ENCODE data around the gene HOXA3. TPM values are rescaled to one million over a fixed set of nuclear protein-coding genes. Genes with fewer than 3 reads are reported as not detected.

Gene HOXA3
- total and polyA plus RNA-seq, 5 donors: 0.28 to 1.3 (median 0.51) TPM

GRCh38 chr7:27194686-27195379 lies 42.5 kb upstream of the HOXA3 start:
- Histone ChIP-seq H3K4me1 (ENCODE audit: control insufficient read depth, insufficient read depth, low read length) (peaks cover 3% of the 10 kb centered on the region), H3K27ac (ENCODE audit: low read length) (no peak overlapping the region), H3K9me3 (ENCODE audit: control insufficient read depth, low read length) (no peaks in the 10 kb centered on the region), H3K27me3 (ENCODE audit: control insufficient read depth, insufficient read depth) (no peaks in the 10 kb centered on the region), H3K4me3 (ENCODE audit: low read length) (no peak overlapping the region)
- DNase-seq (no peak), ATAC-seq (no peak)
- intact Hi-C loops (cut with DNase I): loop anchor here in 2 of 4 donors (5.0 to 10.0 kb wide), 6 partner anchors 382 to 900 kb away; no protein-coding TSS in a partner anchor
- WGBS: 29% methylated on average over 9 of the region's 9 CpGs

DNA sequence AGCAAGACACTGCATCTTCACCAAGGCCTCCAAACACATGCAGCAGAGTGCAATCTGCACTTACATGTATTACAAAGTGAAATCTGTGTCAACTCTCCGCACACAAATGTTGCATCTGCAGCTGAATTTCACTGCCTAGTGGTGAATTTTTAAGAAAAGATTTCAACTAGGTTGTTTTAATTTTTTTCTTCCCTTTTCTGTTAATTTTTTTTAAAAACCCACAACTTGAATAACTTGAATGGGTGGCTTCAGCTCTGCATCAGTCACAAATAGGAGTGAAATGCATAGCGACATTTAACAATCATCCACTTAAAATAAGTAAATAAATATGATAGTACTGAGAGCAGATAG lies 41.6 kb upstream of the HOXA3 start:
- no peaks in the 10 kb centered on the region for H3K9me3 ChIP-seq (ENCODE audit: control insufficient read depth, low read length)
- intact Hi-C loops (cut with DNase I): loop anchor here in 2 of 4 donors (10.0 kb wide), 3 partner anchors 731 to 901 kb away; no protein-coding TSS in a partner anchor
- no peak overlapping the region for H3K27ac ChIP-seq (ENCODE audit: low read length)
- no peak overlapping the region for H3K4me3 ChIP-seq (ENCODE audit: low read length)
- WGBS: 41% methylated on average over 2 of the region's 2 CpGs
- H3K27me3 ChIP-seq (ENCODE audit: control insufficient read depth, insufficient read depth): no peaks in the 10 kb centered on the region
- H3K4me1 ChIP-seq (ENCODE audit: control insufficient read depth, insufficient read depth, low read length): peaks cover 3% of the 10 kb centered on the region
- ATAC-seq (no peak), DNase-seq (no peak)

GRCh38 chr7:27193335-27194001 lies 41.1 kb upstream of the HOXA3 start:
- WGBS: 18% methylated on average over 29 of the region's 29 CpGs
- ATAC-seq (no peak), DNase-seq (no peak)
- H3K27ac ChIP-seq (ENCODE audit: low read length): no peak overlapping the region
- H3K4me3 ChIP-seq (ENCODE audit: low read length): no peak overlapping the region
- H3K27me3 ChIP-seq (ENCODE audit: control insufficient read depth, insufficient read depth): no peaks in the 10 kb centered on the region
- H3K9me3 ChIP-seq (ENCODE audit: control insufficient read depth, low read length): no peaks in the 10 kb centered on the region
- intact Hi-C loops (cut with DNase I): loop anchor here in 2 of 4 donors (10.0 kb wide), 3 partner anchors 731 to 901 kb away; no protein-coding TSS in a partner anchor
- peaks cover 4% of the 10 kb centered on the region for H3K4me1 ChIP-seq (ENCODE audit: control insufficient read depth, insufficient read depth, low read length)

DNA sequence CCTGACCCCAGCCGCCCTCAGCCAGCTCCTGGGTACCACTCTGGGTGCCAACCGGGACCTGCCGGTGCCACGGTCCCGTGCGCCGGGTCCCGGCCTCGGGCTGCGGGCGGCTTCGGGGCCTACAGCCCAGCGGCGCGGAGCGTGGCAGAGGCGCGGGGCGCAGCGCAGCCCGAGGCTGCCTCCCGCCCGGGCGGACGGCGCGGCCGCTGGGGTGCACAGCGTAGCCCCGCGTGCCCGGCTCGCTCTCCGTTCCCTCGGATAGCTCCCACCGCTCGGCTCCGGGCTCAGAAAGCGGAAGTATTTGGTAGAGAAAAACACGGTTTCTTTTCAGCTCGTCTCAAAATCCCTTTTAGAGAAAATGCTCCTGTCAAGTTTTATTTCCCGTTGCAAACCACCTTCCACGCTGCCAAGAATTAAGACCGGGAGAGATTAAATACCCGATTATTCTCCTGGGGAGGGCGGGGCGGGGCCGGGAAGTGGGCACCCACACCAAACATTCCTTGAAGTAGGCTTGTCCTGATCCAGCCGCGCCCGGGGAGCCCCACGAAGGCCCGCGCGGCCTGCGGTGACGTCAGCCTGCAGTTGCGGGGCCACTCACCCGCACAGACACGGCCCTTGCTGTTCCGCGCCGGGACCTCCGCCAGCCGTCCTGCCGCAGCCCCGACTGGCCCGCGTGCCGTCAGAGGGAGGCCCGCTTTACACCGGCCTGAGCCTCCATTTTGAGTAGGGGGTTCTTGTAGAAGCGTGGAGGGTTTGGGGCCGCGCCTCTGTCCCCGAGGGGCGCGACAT lies 40.4 kb upstream of the HOXA3 start:
- Histone ChIP-seq H3K27me3 (ENCODE audit: control insufficient read depth, insufficient read depth) (no peaks in the 10 kb centered on the region), H3K9me3 (ENCODE audit: control insufficient read depth, low read length) (no peaks in the 10 kb centered on the region), H3K4me1 (ENCODE audit: control insufficient read depth, insufficient read depth, low read length) (peaks cover 6% of the 10 kb centered on the region), H3K27ac (ENCODE audit: low read length) (no peak overlapping the region), H3K4me3 (ENCODE audit: low read length) (peak overlapping the region; percentile 13)
- ATAC-seq (peak; percentile 32 to 59), DNase-seq (peak in 1 of 3 donors; percentile 51)
- intact Hi-C loops (cut with DNase I): loop anchor here in 2 of 4 donors (10.0 kb wide), 3 partner anchors 732 to 902 kb away; no protein-coding TSS in a partner anchor
- WGBS: 1% methylated on average over 78 of the region's 78 CpGs

GRCh38 chr7:27191833-27192545 lies 39.6 kb upstream of the HOXA3 start:
- Histone ChIP-seq H3K27me3 (ENCODE audit: control insufficient read depth, insufficient read depth) (no peaks in the 10 kb centered on the region), H3K4me3 (ENCODE audit: low read length) (peak overlapping the region; percentile 13), H3K4me1 (ENCODE audit: control insufficient read depth, insufficient read depth, low read length) (peaks cover 6% of the 10 kb centered on the region), H3K9me3 (ENCODE audit: control insufficient read depth, low read length) (no peaks in the 10 kb centered on the region), H3K27ac (ENCODE audit: low read length) (no peak overlapping the region)
- WGBS: 12% methylated on average over 42 of the region's 42 CpGs
- DNase-seq (peak in 1 of 3 donors; percentile 51), ATAC-seq (no peak)
- intact Hi-C loops (cut with DNase I): loop anchor here in 2 of 4 donors (10.0 kb wide), 3 partner anchors 733 to 903 kb away; no protein-coding TSS in a partner anchor

DNA sequence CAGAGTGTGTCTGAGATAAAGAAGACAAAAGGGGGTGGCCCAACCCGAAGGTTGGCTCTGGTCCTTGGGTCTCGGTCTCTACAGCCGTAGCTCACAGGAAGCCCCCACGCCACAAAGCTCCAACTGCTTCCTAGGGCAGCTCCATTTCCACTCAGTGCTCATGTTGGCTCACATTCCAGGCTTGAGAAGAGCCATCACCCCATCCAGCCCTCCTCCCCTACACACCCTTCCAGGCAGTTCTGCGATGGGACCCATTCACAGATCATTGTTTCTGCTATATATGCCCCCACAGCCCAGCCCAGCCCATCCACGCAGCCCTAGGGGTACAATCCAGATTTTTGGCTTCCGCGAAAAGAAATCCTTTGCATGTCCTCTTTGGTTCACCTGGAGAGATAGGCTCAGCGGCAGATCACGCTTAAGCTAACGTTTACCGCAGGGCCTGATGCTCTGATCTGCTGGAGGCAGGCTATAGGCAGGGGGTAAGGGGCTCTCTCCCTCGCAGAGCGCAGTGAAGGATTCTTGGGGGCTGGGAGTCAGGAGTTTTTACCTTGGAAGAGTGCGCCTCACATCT lies 38.9 kb upstream of the HOXA3 start:
- DNase-seq: no peak
- peaks cover 6% of the 10 kb centered on the region for H3K4me1 ChIP-seq (ENCODE audit: control insufficient read depth, insufficient read depth, low read length)
- no peak overlapping the region for H3K27ac ChIP-seq (ENCODE audit: low read length)
- no peak for ATAC-seq
- H3K27me3 ChIP-seq (ENCODE audit: control insufficient read depth, insufficient read depth): no peaks in the 10 kb centered on the region
- H3K9me3 ChIP-seq (ENCODE audit: control insufficient read depth, low read length): no peaks in the 10 kb centered on the region
- intact Hi-C loops (cut with DNase I): loop anchor here in 2 of 4 donors (10.0 kb wide), 3 partner anchors 734 to 904 kb away; no protein-coding TSS in a partner anchor
- H3K4me3 ChIP-seq (ENCODE audit: low read length): no peak overlapping the region
- 41% methylated on average over 15 of the region's 15 CpGs for WGBS

GRCh38 chr7:27189997-27190748 lies 37.8 kb upstream of the HOXA3 start:
- Histone ChIP-seq H3K4me3 (ENCODE audit: low read length) (no peak overlapping the region), H3K4me1 (ENCODE audit: control insufficient read depth, insufficient read depth, low read length) (peaks cover 6% of the 10 kb centered on the region), H3K9me3 (ENCODE audit: control insufficient read depth, low read length) (no peaks in the 10 kb centered on the region), H3K27ac (ENCODE audit: low read length) (no peak overlapping the region), H3K27me3 (ENCODE audit: control insufficient read depth, insufficient read depth) (no peaks in the 10 kb centered on the region)
- DNase-seq (no peak), ATAC-seq (no peak)
- WGBS: 44% methylated on average over 7 of the region's 7 CpGs
- intact Hi-C loops (cut with DNase I): loop anchor here in 2 of 4 donors (10.0 kb wide), 3 partner anchors 735 to 905 kb away; no protein-coding TSS in a partner anchor

DNA sequence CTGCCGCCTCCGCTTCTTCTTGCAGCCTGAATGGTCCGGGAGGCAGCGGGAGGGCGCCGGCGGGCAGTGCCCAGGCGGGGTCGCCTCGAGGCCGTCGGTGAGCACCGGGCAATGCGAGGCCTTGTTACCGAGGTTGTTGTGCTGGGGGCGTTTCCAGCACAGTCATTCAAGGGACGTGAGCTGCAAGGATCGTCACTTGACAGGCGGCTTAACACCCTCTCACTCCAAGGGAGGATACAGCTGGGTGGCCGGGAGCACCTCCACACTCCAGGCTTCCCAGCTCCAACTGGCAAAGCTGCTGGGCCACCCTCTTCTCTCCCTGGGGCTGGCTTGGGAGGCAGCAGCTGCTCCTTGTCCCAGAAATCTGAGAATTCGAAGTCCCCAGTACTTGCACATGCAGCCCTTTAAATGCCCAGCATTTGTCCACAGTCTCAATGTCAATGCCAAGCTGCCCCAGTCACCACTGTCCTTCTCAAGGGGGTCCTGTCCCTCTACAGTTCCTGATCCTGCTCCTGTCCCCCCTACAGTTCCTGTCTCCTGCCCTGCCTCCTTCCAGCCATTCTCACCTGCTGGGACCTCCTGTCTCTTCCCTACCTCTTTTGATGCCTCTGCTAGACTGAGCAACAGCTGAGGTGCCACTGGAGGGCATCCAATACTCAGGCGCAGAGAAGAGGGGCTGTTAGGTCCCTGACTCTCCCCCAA lies 37.1 kb upstream of the HOXA3 start:
- no peak overlapping the region for H3K27ac ChIP-seq (ENCODE audit: low read length)
- intact Hi-C loops (cut with DNase I): no loop called here
- ATAC-seq (no peak), DNase-seq (no peak)
- H3K4me3 ChIP-seq (ENCODE audit: low read length): peak overlapping the region; percentile 6
- 13% methylated on average over 22 of the region's 22 CpGs for WGBS
- peaks cover 8% of the 10 kb centered on the region for H3K4me1 ChIP-seq (ENCODE audit: control insufficient read depth, insufficient read depth, low read length)
- H3K9me3 ChIP-seq (ENCODE audit: control insufficient read depth, low read length): no peaks in the 10 kb centered on the region
- H3K27me3 ChIP-seq (ENCODE audit: control insufficient read depth, insufficient read depth): no peaks in the 10 kb centered on the region
